GM23248 (cell line): ENCODE data around the gene POMGNT2.

Experiments
- EZH2 ChIP-seq: fragments of 200-600 bp; sonication (generic); IDR thresholded peaks from 2 replicates; pipeline ENCODE4 v1.6.1; 2018; ENCODE audit warnings: antibody characterized with exemption, mild to moderate bottlenecking; ENCODE audit not compliant: insufficient read depth, poor library complexity, severe bottlenecking
- EZH2phosphoT487 ChIP-seq: fragments of 200-600 bp; sonication (generic); IDR thresholded peaks from 2 replicates; pipeline ENCODE4 v1.6.1; 2018; ENCODE audit warnings: antibody characterized with exemption, moderate library complexity, mild to moderate bottlenecking, low read depth; ENCODE audit not compliant: insufficient read depth

DNA sequence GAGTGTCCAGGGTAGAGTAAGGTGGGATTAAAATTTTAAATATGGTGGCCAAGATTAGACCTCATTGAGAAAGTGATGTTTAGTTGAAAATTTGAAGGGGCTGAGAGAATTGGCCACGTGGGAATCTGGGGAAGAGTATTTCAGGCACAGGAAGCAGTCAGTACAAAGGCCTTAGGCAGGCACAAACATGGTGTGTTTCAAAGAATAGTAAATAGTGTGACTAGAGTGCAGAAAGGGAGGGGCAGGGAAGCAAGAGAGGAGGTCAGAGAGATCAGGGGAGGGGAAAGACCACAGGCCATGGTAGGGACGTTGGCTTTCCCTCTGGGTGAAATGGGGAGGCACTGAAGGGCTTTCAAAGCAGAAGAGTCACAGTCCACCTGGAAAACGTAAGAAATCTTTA, 36.6 kb upstream of the POMGNT2 start:
- TF ChIP-seq EZH2 (no peak), EZH2phosphoT487 (no peak)
